Peyer's patch (tissue), 4 donors: ENCODE results near the gene SCARF1. TPM values are rescaled to one million over a fixed set of nuclear protein-coding genes. Genes with fewer than 3 reads are reported as not detected.

Experiments used
- DNase-seq, 3 donors: peaks; one replicate each; pipeline ENCODE4 v3.0.0-alpha.2; 2017 to 2019
- H3K27ac ChIP-seq, 4 donors: fragments of 200-600 bp; sonication (generic); one replicate each; pipeline ENCODE4 v1.5.1; 2016 to 2019
- H3K27me3 ChIP-seq, 2 donors: fragments of 200-600 bp; sonication (generic); one replicate each; pipeline ENCODE4 v1.5.1; 2019
- H3K36me3 ChIP-seq, 3 donors: fragments of 200-600 bp; sonication (generic); one replicate each; pipeline ENCODE4 v1.5.1; 2016 to 2019
- H3K4me1 ChIP-seq, 4 donors: fragments of 200-600 bp; sonication (generic); one replicate each; pipeline ENCODE4 v1.5.1; 2016 to 2019
- H3K4me3 ChIP-seq, 4 donors: fragments of 200-600 bp; sonication (generic); 1 replicate in 3 of 4; 2 replicates in 1 of 4; pipeline ENCODE4 v1.5.1; 2016 to 2019; ENCODE audit warnings: mild to moderate bottlenecking in 1 of 4
- H3K9me3 ChIP-seq, 4 donors: fragments of 200-600 bp; sonication (generic); one replicate each; pipeline ENCODE4 v1.5.1; 2016 to 2019; ENCODE audit warnings: mild to moderate bottlenecking in 1 of 4
- CTCF ChIP-seq, 6 experiments: fragments of 450-650 bp in 4 of 6; fragments of 200-600 bp in 2 of 6; sonication (generic) in 1 of 6; IDR thresholded peaks; one replicate each; pipeline ENCODE4 v1.5.1; 2017 to 2019; ENCODE audit warnings: antibody characterized with exemption in 6 of 6, mild to moderate bottlenecking in 3 of 6, moderate library complexity in 1 of 6
- POLR2A ChIP-seq, 2 donors: fragments of 450-650 bp; IDR thresholded peaks; one replicate each; pipeline ENCODE4 v1.5.1; 2017; ENCODE audit warnings: antibody characterized with exemption in 2 of 2, mild to moderate bottlenecking in 2 of 2, moderate library complexity in 2 of 2
- total RNA-seq, 4 donors: library from RNA; depleted of rRNA; stranded (reverse); fragments of >200 nt; gene quantifications; one replicate each; pipeline ENCODE4 v1.1.0, GENCODE V29; 2016

The SCARF1 gene
- total RNA-seq, 4 donors from 2014 or later: 9.8 to 32.2 (median 20.3) TPM

- H3K9me3 ChIP-seq: no peaks in the 10 kb centered on the region
- peaks cover 0 to 10% (median 0%) of the 10 kb centered on the region in 3 donors for H3K36me3 ChIP-seq
- peaks cover 8 to 47% (median 29%) of the 10 kb centered on the region in 4 donors for H3K4me1 ChIP-seq
- H3K4me3 ChIP-seq: no peak overlapping the region
- no peak for TF ChIP-seq CTCF (IDR thresholded peaks at IDR 0.05)
- no peak for TF ChIP-seq POLR2A (IDR thresholded peaks at IDR 0.05)
- peak overlapping the region in 2 of 4 donors; percentile 26 to 55 for H3K27ac ChIP-seq
- H3K27me3 ChIP-seq: no peaks in the 10 kb centered on the region
- no peak for DNase-seq
Observed at GRCh38 chr17:1646199-1646875, 805 bp upstream of the SCARF1 start.

GRCh38 chr17:1644493-1645206 is 882 bp downstream of the SCARF1 start:
- Histone ChIP-seq H3K36me3 (no peaks in the 10 kb centered on the region), H3K9me3 (no peaks in the 10 kb centered on the region), H3K27me3 (no peaks in the 10 kb centered on the region), H3K27ac (peak overlapping the region; percentile 32 to 77 (median 54)), H3K4me1 (peaks cover 0 to 32% (median 20%) of the 10 kb centered on the region in 4 donors), H3K4me3 (peak overlapping the region in 3 of 4 donors; percentile 36 to 65 (median 42))
- TF ChIP-seq CTCF (IDR thresholded peaks at IDR 0.05): no peak
- no peak for TF ChIP-seq POLR2A (IDR thresholded peaks at IDR 0.05)
- DNase-seq: peak in 2 of 3 donors; percentile 61 to 68

GRCh38 chr17:1643999-1644492 is 1.5 kb downstream of the SCARF1 start:
- peaks cover 0 to 32% (median 20%) of the 10 kb centered on the region in 4 donors for H3K4me1 ChIP-seq
- TF ChIP-seq CTCF (IDR thresholded peaks at IDR 0.05): no peak
- TF ChIP-seq POLR2A (IDR thresholded peaks at IDR 0.05): no peak
- H3K27me3 ChIP-seq: no peaks in the 10 kb centered on the region
- H3K9me3 ChIP-seq: no peaks in the 10 kb centered on the region
- H3K4me3 ChIP-seq: peak overlapping the region; percentile 39 to 67 (median 60)
- no peak for DNase-seq
- peak overlapping the region; percentile 32 to 77 (median 54) for H3K27ac ChIP-seq
- no peaks in the 10 kb centered on the region for H3K36me3 ChIP-seq

GRCh38 chr17:1643293-1643998 is 2.1 kb downstream of the SCARF1 start:
- no peaks in the 10 kb centered on the region for H3K27me3 ChIP-seq
- peak; percentile 80 to 91 (median 90) for DNase-seq
- H3K4me1 ChIP-seq: peaks cover 0 to 32% (median 19%) of the 10 kb centered on the region in 4 donors
- H3K4me3 ChIP-seq: peak overlapping the region; percentile 39 to 67 (median 60)
- no peaks in the 10 kb centered on the region for H3K9me3 ChIP-seq
- no peaks in the 10 kb centered on the region for H3K36me3 ChIP-seq
- TF ChIP-seq CTCF (IDR thresholded peaks at IDR 0.05) (peak in 4 of 6 experiments; percentile 29 to 73 (median 60)), POLR2A (IDR thresholded peaks at IDR 0.05) (peak in 1 of 2 donors; percentile 26)
- peak overlapping the region; percentile 21 to 77 (median 54) for H3K27ac ChIP-seq

GRCh38 chr17:1641065-1641403 is 4.5 kb downstream of the SCARF1 start:
- no peak for DNase-seq
- TF ChIP-seq POLR2A (IDR thresholded peaks at IDR 0.05) (no peak), CTCF (IDR thresholded peaks at IDR 0.05) (no peak)
- no peaks in the 10 kb centered on the region for H3K9me3 ChIP-seq

More at GRCh38 chr17:1641065-1641403, 4.5 kb downstream of the SCARF1 start:
- Histone ChIP-seq H3K27ac (no peak overlapping the region), H3K36me3 (peaks cover 0 to 11% (median 0%) of the 10 kb centered on the region in 3 donors), H3K4me1 (peaks cover 0 to 17% (median 11%) of the 10 kb centered on the region in 4 donors), H3K4me3 (no peak overlapping the region), H3K27me3 (no peaks in the 10 kb centered on the region)
